GM12878 (cell line): ENCODE data around the gene PCK1. TPM values are rescaled to one million over a fixed set of nuclear protein-coding genes. Genes with fewer than 3 reads are reported as not detected.
A peak's percentile ranks its signal among the peaks of the same experiment; 100 is the strongest.

Experiments
- ATAC-seq: fragments of 200-7000 bp; cut with Tn5 transposase; 3 replicates; pipeline ENCODE4 v1.9.1; 2020; ENCODE audit warnings: mild to moderate bottlenecking, moderate library complexity
- BruUV-seq: library from RNA; stranded (reverse); fragments of 400-500 nt; replicated peaks from 2 replicates; lab custom pipeline; 2021; lab: Mats Ljungman, UMichigan
- CTCF ChIA-PET: fragments of 300-600 bp; sonication (Branson Sonifier 250); formaldehyde crosslinking; extraction: SDS; loops from one replicate; lab custom pipeline; 2021; ENCODE audit warnings: inconsistent platforms; lab: Yijun Ruan, JAX
- POLR2A ChIA-PET: fragments of 350-600 bp; formaldehyde crosslinking; extraction: SDS; loops from one replicate; lab custom pipeline; 2021; ENCODE audit warnings: inconsistent platforms; lab: Charles Lee
- RAD21 ChIA-PET: fragments of 300-600 bp; sonication (Branson Sonifier 250); formaldehyde crosslinking; loops from one replicate; lab custom pipeline; 2023; ENCODE audit warnings: antibody characterized with exemption; ENCODE audit not compliant: unreplicated experiment; lab: Charles Lee
- SMC1A ChIA-PET: fragments of 300-600 bp; sonication (Branson Sonifier 250); formaldehyde crosslinking; loops from one replicate; lab custom pipeline; 2023; ENCODE audit not compliant: unreplicated experiment, uncharacterized antibody; lab: Charles Lee
- DNase-seq: peaks from one replicate; pipeline ENCODE4 v3.0.0-alpha.2; 2011; ENCODE audit warnings: low read depth, low spot score
- FAIRE-seq: peaks from 3 replicates; lab custom pipeline; 2011; peaks lifted over from hg19 to GRCh38; lab: Jason Lieb, UNC
- H2AFZ ChIP-seq: 2 replicates; pipeline ENCODE4 v1.6.0; 2011; ENCODE audit warnings: low read depth, low read length, control low read depth; ENCODE audit not compliant: control insufficient read depth
- H3K27ac ChIP-seq: 2 replicates; pipeline ENCODE4 v1.5.1; 2011; ENCODE audit warnings: control low read depth; ENCODE audit not compliant: control insufficient read depth, insufficient read depth
- H3K27me3 ChIP-seq, 2 experiments: replicated peaks in 1 of 2; 2 replicates each; pipeline versions ENCODE4 v1.6.0 to v1.6.1; 2011; ENCODE audit warnings: low read length in 1 of 2; ENCODE audit not compliant: control insufficient read depth in 2 of 2, insufficient read depth in 2 of 2
- H3K36me3 ChIP-seq, 2 experiments: 2 replicates each; pipeline ENCODE4 v1.5.1; 2011; ENCODE audit warnings: low read length in 1 of 2; ENCODE audit not compliant: control insufficient read depth in 2 of 2, insufficient read depth in 2 of 2
- H3K4me1 ChIP-seq: 2 replicates; pipeline ENCODE4 v1.6.1; 2011; ENCODE audit warnings: mild to moderate bottlenecking, low read length, moderate library complexity, mixed read lengths; ENCODE audit not compliant: control insufficient read depth, insufficient read depth
- H3K4me2 ChIP-seq: 2 replicates; pipeline ENCODE4 v1.6.0; 2011; ENCODE audit warnings: control low read depth; ENCODE audit not compliant: control insufficient read depth, insufficient read depth
- H3K4me3 ChIP-seq: fragments of 200-600 bp; sonication (generic); 2 replicates; pipeline ENCODE4 v1.5.1; 2016
- H3K79me2 ChIP-seq: 2 replicates; pipeline ENCODE4 v1.6.0; 2011; ENCODE audit warnings: low read length; ENCODE audit not compliant: control insufficient read depth, insufficient read depth
- H3K9ac ChIP-seq: 2 replicates; pipeline ENCODE4 v1.8.0; 2011; ENCODE audit warnings: low read length, control low read depth, mixed read lengths; ENCODE audit not compliant: control insufficient read depth, insufficient read depth
- H3K9me3 ChIP-seq: replicated peaks from 3 replicates; pipeline ENCODE4 v1.5.1; 2011; ENCODE audit warnings: mild to moderate bottlenecking, low read length; ENCODE audit not compliant: control insufficient read depth, insufficient read depth
- H4K20me1 ChIP-seq: 2 replicates; pipeline ENCODE4 v1.6.0; 2011; ENCODE audit not compliant: control insufficient read depth, insufficient read depth
- ATF2 ChIP-seq: IDR thresholded peaks from 2 replicates; pipeline ENCODE4 v1.6.1; 2012; ENCODE audit warnings: low read length, inconsistent platforms
- ATF7 ChIP-seq: fragments of 450-650 bp; IDR thresholded peaks from 2 replicates; pipeline ENCODE4 v1.6.1; 2016; ENCODE audit warnings: low read depth, mild to moderate bottlenecking
- FOXK2 ChIP-seq: fragments of 450-650 bp; IDR thresholded peaks from 2 replicates; pipeline ENCODE4 v1.6.1; 2017; ENCODE audit warnings: mild to moderate bottlenecking, moderate library complexity
- JUNB ChIP-seq: IDR thresholded peaks from 2 replicates; pipeline ENCODE4 v1.6.1; 2016; ENCODE audit warnings: antibody characterized with exemption, mild to moderate bottlenecking
- NR2F1 ChIP-seq: fragments of 450-650 bp; conservative IDR thresholded peaks from 2 replicates; pipeline ENCODE4 v1.6.1; 2017; ENCODE audit warnings: mild to moderate bottlenecking
- RCOR1 ChIP-seq: conservative IDR thresholded peaks from 2 replicates; pipeline ENCODE4 v1.6.1; 2012; ENCODE audit warnings: low read depth, low read length, improper control_type of control experiment
- SUPT20H ChIP-seq: IDR thresholded peaks from 2 replicates; pipeline ENCODE4 v1.6.1; 2011; ENCODE audit warnings: low read depth, mild to moderate bottlenecking, low read length, moderate library complexity, borderline replicate concordance; ENCODE audit not compliant: control insufficient read depth
- TAF1 ChIP-seq: IDR thresholded peaks from 2 replicates; pipeline ENCODE4 v1.6.1; 2011; ENCODE audit warnings: mild to moderate bottlenecking, low read depth, low read length, borderline replicate concordance
- ZNF207 ChIP-seq: fragments of 450-650 bp; IDR thresholded peaks from 2 replicates; pipeline ENCODE4 v1.6.1; 2014; ENCODE audit warnings: antibody characterized with exemption, mild to moderate bottlenecking, borderline replicate concordance
- WGBS: methylation state at CpG from one replicate; pipeline ENCODE4 v1.1.6; 2016; ENCODE audit warnings: low lambda C conversion rate; ENCODE audit not compliant: insufficient replicate concordance, insufficient coverage; ENCODE audit errors: missing lambda C conversion rate; 5-methylcytosine and 5-hydroxymethylcytosine counted together
- in situ Hi-C: fragments of 300-500 bp; cut with MboI; formaldehyde crosslinking; loops from 9 replicates; pipeline ENCODE4 v1.14.3; 2018; ENCODE audit warnings: mixed read lengths
- intact Hi-C: fragments of 100-400 bp; cut with micrococcal nuclease; formaldehyde crosslinking; loops from one replicate; pipeline ENCODE4 v1.14.2; 2022; ENCODE audit not compliant: unreplicated experiment
- polyA plus RNA-seq, 11 experiments: library from polyadenylated mRNA; depleted of rRNA in 4 of 11; unstranded in 6 of 11; stranded (reverse) in 5 of 11; fragments of >200 nt; fragmentation: Nextera tagmentation in 4 of 11; fragmentation: Illumina TruSeq in 1 of 11; extraction: Ambion mirVana in 4 of 11; extraction: Trizol in 1 of 11; gene quantifications; 1 replicate in 1 of 11; 2 replicates in 10 of 11; pipeline versions ENCODE4 v1.2.1 to v1.2.3, GENCODE V29; 2011 to 2016; ENCODE audit warnings: inconsistent platforms in 2 of 11, missing spikeins in 2 of 11, low read depth in 1 of 11
- total RNA-seq, 4 experiments: library from RNA; depleted of rRNA in 3 of 4; stranded (reverse); fragments of >200 nt in 3 of 4; fragmentation: Illumina TruSeq in 1 of 4; extraction: Trizol in 1 of 4; gene quantifications; 2 replicates each; pipeline versions ENCODE4 v1.2.1 to v1.2.3, GENCODE V29; 2013 to 2021
- TF ChIP-seq, protein P1 (sequence below): fragments of 450-650 bp; formaldehyde crosslinking; IDR thresholded peaks from 2 replicates; pipeline ENCODE4 v1.5.0; 2022; ENCODE audit warnings: mild to moderate bottlenecking, missing genetic modification characterization
- TF ChIP-seq, protein P2 (sequence below): IDR thresholded peaks from 2 replicates; pipeline ENCODE4 v1.6.1; 2011; ENCODE audit warnings: mild to moderate bottlenecking, low read depth, low read length, moderate library complexity; ENCODE audit not compliant: insufficient replicate concordance
- TF ChIP-seq, protein P3 (sequence below): IDR thresholded peaks from 2 replicates; pipeline ENCODE4 v1.6.1; 2012; ENCODE audit warnings: mild to moderate bottlenecking, low read depth, low read length

PCK1 gene
- total and polyA plus RNA-seq, 10 of the 15 experiments (the other 5 are each of a cell fraction or from before 2014, with no cell fraction given) = 0.02 to 0.33 (median 0.09) TPM; not detected in 5

- TF ChIP-seq RCOR1 (no peak), ZNF207 (no peak), JUNB (no peak), NR2F1 (no peak), ATF2 (no peak)
- TF ChIP-seq, all 136 proteins: peak for 0
Measured at GRCh38 chr20:57605045-57605444, 44.1 kb downstream of the PCK1 start (continued).

DNA sequence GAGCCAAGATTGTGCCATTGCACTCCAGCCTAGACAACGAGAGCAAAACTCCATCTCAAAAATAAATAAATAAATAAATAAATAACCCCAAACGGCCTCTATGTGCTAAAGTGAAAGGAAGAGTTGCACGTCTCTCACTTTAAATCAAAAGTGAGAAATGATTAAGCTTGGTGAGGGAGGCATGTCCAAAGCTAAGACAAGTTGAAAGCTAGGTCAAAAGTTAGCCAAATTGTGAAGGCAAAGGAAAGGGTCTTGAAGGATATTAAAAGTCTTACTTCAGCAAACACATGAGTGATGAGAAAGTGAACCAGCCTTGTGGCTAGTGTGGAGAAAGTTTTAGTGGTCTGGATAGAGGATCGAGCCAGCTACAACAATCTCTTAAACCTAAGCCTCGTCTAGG, 45.0 kb downstream of the PCK1 start:
- in situ Hi-C loops (no loop called here), intact Hi-C loops (no loop called here)
- Histone ChIP-seq H3K79me2 (no peaks in the 10 kb centered on the region), H4K20me1 (no peaks in the 10 kb centered on the region), H3K4me1 (peaks cover 10% of the 10 kb centered on the region), H3K9me3 (no peaks in the 10 kb centered on the region; the same call in 2 of the 3 replicates), H3K36me3 (no peaks in the 10 kb centered on the region; a peak in 1 of 4 replicates), H2AFZ (no peak overlapping the region), H3K27ac (no peak overlapping the region), H3K9ac (no peak overlapping the region), H3K4me2 (peak overlapping the region; percentile 42), H3K27me3 (no peaks in the 10 kb centered on the region), H3K4me3 (no peak overlapping the region)
- ChIA-PET POLR2A (interaction anchor here (1.0 to 1.3 kb wide), 2 partner anchors 11 to 14 kb away, joined by 4 to 6 read pairs; partner anchors contain the start of gene ZBP1), RAD21 (interaction anchor here (0.6 to 1.7 kb wide), 4 partner anchors 9 to 48 kb away, joined by 3 to 11 read pairs (median 4); partner anchors contain the start of gene ZBP1), CTCF (interaction anchor here (0.6 to 1.5 kb wide), 6 partner anchors 9 to 572 kb away, joined by 3 to 5 read pairs (median 3); no protein-coding TSS in a partner anchor), SMC1A (interaction anchor here (0.9 to 1.4 kb wide), 7 partner anchors 10 to 482 kb away, joined by 3 to 11 read pairs (median 4); partner anchors contain the start of gene ZBP1)
- FAIRE-seq (peak; percentile 88), DNase-seq (no peak), ATAC-seq (peak; percentile 55)
- no TSS peak for BruUV-seq
- WGBS = 13% methylated on average over 5 of the region's 5 CpGs
- TF ChIP-seq NR2F1 = no peak
- no peak for TF ChIP-seq SUPT20H
- TF ChIP-seq, protein P1, sequence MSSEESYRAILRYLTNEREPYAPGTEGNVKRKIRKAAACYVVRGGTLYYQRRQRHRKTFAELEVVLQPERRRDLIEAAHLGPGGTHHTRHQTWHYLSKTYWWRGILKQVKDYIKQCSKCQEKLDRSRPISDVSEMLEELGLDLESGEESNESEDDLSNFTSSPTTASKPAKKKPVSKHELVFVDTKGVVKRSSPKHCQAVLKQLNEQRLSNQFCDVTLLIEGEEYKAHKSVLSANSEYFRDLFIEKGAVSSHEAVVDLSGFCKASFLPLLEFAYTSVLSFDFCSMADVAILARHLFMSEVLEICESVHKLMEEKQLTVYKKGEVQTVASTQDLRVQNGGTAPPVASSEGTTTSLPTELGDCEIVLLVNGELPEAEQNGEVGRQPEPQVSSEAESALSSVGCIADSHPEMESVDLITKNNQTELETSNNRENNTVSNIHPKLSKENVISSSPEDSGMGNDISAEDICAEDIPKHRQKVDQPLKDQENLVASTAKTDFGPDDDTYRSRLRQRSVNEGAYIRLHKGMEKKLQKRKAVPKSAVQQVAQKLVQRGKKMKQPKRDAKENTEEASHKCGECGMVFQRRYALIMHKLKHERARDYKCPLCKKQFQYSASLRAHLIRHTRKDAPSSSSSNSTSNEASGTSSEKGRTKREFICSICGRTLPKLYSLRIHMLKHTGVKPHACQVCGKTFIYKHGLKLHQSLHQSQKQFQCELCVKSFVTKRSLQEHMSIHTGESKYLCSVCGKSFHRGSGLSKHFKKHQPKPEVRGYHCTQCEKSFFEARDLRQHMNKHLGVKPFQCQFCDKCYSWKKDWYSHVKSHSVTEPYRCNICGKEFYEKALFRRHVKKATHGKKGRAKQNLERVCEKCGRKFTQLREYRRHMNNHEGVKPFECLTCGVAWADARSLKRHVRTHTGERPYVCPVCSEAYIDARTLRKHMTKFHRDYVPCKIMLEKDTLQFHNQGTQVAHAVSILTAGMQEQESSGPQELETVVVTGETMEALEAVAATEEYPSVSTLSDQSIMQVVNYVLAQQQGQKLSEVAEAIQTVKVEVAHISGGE (CRISPR knock-in tag) = no peak
- TF ChIP-seq TAF1 = no peak
- TF ChIP-seq, protein P2, sequence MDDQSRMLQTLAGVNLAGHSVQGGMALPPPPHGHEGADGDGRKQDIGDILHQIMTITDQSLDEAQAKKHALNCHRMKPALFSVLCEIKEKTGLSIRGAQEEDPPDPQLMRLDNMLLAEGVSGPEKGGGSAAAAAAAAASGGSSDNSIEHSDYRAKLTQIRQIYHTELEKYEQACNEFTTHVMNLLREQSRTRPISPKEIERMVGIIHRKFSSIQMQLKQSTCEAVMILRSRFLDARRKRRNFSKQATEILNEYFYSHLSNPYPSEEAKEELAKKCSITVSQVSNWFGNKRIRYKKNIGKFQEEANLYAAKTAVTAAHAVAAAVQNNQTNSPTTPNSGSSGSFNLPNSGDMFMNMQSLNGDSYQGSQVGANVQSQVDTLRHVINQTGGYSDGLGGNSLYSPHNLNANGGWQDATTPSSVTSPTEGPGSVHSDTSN = no peak
- TF ChIP-seq ATF7 = no peak
- TF ChIP-seq, protein P3, sequence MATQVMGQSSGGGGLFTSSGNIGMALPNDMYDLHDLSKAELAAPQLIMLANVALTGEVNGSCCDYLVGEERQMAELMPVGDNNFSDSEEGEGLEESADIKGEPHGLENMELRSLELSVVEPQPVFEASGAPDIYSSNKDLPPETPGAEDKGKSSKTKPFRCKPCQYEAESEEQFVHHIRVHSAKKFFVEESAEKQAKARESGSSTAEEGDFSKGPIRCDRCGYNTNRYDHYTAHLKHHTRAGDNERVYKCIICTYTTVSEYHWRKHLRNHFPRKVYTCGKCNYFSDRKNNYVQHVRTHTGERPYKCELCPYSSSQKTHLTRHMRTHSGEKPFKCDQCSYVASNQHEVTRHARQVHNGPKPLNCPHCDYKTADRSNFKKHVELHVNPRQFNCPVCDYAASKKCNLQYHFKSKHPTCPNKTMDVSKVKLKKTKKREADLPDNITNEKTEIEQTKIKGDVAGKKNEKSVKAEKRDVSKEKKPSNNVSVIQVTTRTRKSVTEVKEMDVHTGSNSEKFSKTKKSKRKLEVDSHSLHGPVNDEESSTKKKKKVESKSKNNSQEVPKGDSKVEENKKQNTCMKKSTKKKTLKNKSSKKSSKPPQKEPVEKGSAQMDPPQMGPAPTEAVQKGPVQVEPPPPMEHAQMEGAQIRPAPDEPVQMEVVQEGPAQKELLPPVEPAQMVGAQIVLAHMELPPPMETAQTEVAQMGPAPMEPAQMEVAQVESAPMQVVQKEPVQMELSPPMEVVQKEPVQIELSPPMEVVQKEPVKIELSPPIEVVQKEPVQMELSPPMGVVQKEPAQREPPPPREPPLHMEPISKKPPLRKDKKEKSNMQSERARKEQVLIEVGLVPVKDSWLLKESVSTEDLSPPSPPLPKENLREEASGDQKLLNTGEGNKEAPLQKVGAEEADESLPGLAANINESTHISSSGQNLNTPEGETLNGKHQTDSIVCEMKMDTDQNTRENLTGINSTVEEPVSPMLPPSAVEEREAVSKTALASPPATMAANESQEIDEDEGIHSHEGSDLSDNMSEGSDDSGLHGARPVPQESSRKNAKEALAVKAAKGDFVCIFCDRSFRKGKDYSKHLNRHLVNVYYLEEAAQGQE = no peak
- TF ChIP-seq FOXK2 = no peak
- TF ChIP-seq JUNB = peak; percentile 46
- TF ChIP-seq, all 136 proteins: peak for 1
